Caco-2 (cell line): Measurements from ENCODE around the gene HES1. TPM values are rescaled to one million over a fixed set of nuclear protein-coding genes. Genes with fewer than 3 reads are reported as not detected.

ENCODE experiments used
- BruUV-seq: library from RNA; stranded (reverse); fragments of 400-500 nt; replicated peaks from 2 replicates; lab custom pipeline; 2021; lab: Mats Ljungman, UMichigan
- CTCF ChIA-PET: fragments of 300-600 bp; sonication (Branson Sonifier 250); formaldehyde crosslinking; loops from one replicate; lab custom pipeline; 2022; ENCODE audit warnings: antibody characterized with exemption; lab: Charles Lee
- POLR2A ChIA-PET: fragments of 300-600 bp; sonication (Branson Sonifier 250); formaldehyde crosslinking; loops from one replicate; lab custom pipeline; 2022; ENCODE audit warnings: antibody characterized with exemption; lab: Charles Lee
- DNase-seq, 2 experiments: peaks; one replicate each; pipeline versions ENCODE4 v3.0.0 to v3.0.0-alpha.2; 2020 to 2022
- H3K27me3 ChIP-seq: replicated peaks from 2 replicates; pipeline ENCODE4 v1.6.0; 2011; ENCODE audit warnings: low read length; ENCODE audit not compliant: control insufficient read depth, insufficient read depth
- H3K36me3 ChIP-seq: 2 replicates; pipeline ENCODE4 v1.5.1; 2011; ENCODE audit warnings: low read length; ENCODE audit not compliant: control insufficient read depth, insufficient read depth
- H3K4me1 ChIP-seq: fragments of 250-450 bp; sonication (Bioruptor Pico); 2 replicates; pipeline ENCODE4 v1.5.1; 2020; ENCODE audit warnings: mild to moderate bottlenecking
- H3K4me3 ChIP-seq: 2 replicates; pipeline ENCODE4 v1.5.1; 2011; ENCODE audit warnings: low read depth, mild to moderate bottlenecking, control low read depth, low read length
- H3K9me3 ChIP-seq: fragments of 250-450 bp; sonication (Bioruptor Pico); 2 replicates; pipeline ENCODE4 v1.5.1; 2020; ENCODE audit warnings: mild to moderate bottlenecking, moderate library complexity
- H3K27ac Mint-ChIP-seq: one replicate; pipeline ENCODE4 v1.8.0; 2022; ENCODE audit warnings: mixed read lengths; ENCODE audit not compliant: unreplicated experiment
- H3K27me3 Mint-ChIP-seq: one replicate; pipeline ENCODE4 v1.8.0; 2022; ENCODE audit warnings: mixed read lengths; ENCODE audit not compliant: insufficient read depth, unreplicated experiment
- H3K36me3 Mint-ChIP-seq: one replicate; pipeline ENCODE4 v1.8.0; 2022; ENCODE audit warnings: mild to moderate bottlenecking, mixed read lengths; ENCODE audit not compliant: insufficient read depth, unreplicated experiment
- H3K4me1 Mint-ChIP-seq: one replicate; pipeline ENCODE4 v1.8.0; 2022; ENCODE audit warnings: low read depth, mixed read lengths; ENCODE audit not compliant: unreplicated experiment
- H3K4me3 Mint-ChIP-seq: one replicate; pipeline ENCODE4 v1.8.0; 2022; ENCODE audit warnings: mild to moderate bottlenecking, moderate library complexity, mixed read lengths; ENCODE audit not compliant: unreplicated experiment
- H3K9me3 Mint-ChIP-seq: one replicate; pipeline ENCODE4 v1.8.0; 2022; ENCODE audit warnings: mixed read lengths; ENCODE audit not compliant: unreplicated experiment
- CTCF ChIP-seq, 2 experiments: fragments of 200-600 bp in 1 of 2; IDR thresholded peaks; 1 replicate in 1 of 2; 2 replicates in 1 of 2; pipeline versions ENCODE4 v1.5.1 to v1.8.0; 2011 to 2022; ENCODE audit warnings: antibody characterized with exemption in 1 of 2, control low read depth in 1 of 2, inconsistent platforms in 1 of 2, low read depth in 1 of 2, low read length in 1 of 2, mild to moderate bottlenecking in 1 of 2, moderate library complexity in 1 of 2; ENCODE audit not compliant: insufficient read depth in 1 of 2, severe bottlenecking in 1 of 2, unreplicated experiment in 1 of 2
- intact Hi-C: fragments of 100-400 bp; cut with micrococcal nuclease; formaldehyde crosslinking; loops from one replicate; pipeline ENCODE4 v1.10.0; 2022; ENCODE audit not compliant: unreplicated experiment
- total RNA-seq: library from RNA; stranded (reverse); gene quantifications from 2 replicates; pipeline ENCODE4 v1.2.3, GENCODE V29; 2022

HES1 gene
- total RNA-seq, 1 experiment from 2014 or later: 123 TPM

GRCh38 chr3:194110483-194110882 lies 25.5 kb upstream of the HES1 start:
- no peaks in the 10 kb centered on the region for H3K9me3 Mint-ChIP-seq
- intact Hi-C loops: no loop called here
- H3K4me3 Mint-ChIP-seq: no peak overlapping the region
- TF ChIP-seq CTCF (IDR thresholded peaks at IDR 0.05; ENCODE audit: insufficient read depth in 1 of 2, low read depth in 1 of 2, low read length in 1 of 2, severe bottlenecking in 1 of 2, unreplicated experiment in 1 of 2): no peak
- no peaks in the 10 kb centered on the region for H3K36me3 ChIP-seq
- H3K27ac Mint-ChIP-seq: peak overlapping the region; percentile 45
- H3K27me3 ChIP-seq: no peaks in the 10 kb centered on the region
- H3K4me1 Mint-ChIP-seq: peaks cover 34% of the 10 kb centered on the region
- DNase-seq: no peak
- H3K9me3 ChIP-seq: no peaks in the 10 kb centered on the region
- H3K27me3 Mint-ChIP-seq: no peaks in the 10 kb centered on the region
- peaks cover 14% of the 10 kb centered on the region for H3K36me3 Mint-ChIP-seq
- H3K4me3 ChIP-seq: no peak overlapping the region
- CTCF ChIA-PET: no interaction called here
- H3K4me1 ChIP-seq: peaks cover 42% of the 10 kb centered on the region
- BruUV-seq: no TSS peak
- POLR2A ChIA-PET: no interaction called here

- CTCF ChIA-PET: no interaction called here
- no peaks in the 10 kb centered on the region for H3K36me3 ChIP-seq
- H3K4me3 Mint-ChIP-seq: no peak overlapping the region
- BruUV-seq: no TSS peak
- TF ChIP-seq CTCF (IDR thresholded peaks at IDR 0.05; ENCODE audit: insufficient read depth in 1 of 2, low read depth in 1 of 2, low read length in 1 of 2, severe bottlenecking in 1 of 2, unreplicated experiment in 1 of 2): no peak
- H3K4me3 ChIP-seq: no peak overlapping the region
- H3K36me3 Mint-ChIP-seq: peaks cover 14% of the 10 kb centered on the region
- no peak for DNase-seq
- H3K27ac Mint-ChIP-seq: peak overlapping the region; percentile 45
- POLR2A ChIA-PET: no interaction called here
- no peaks in the 10 kb centered on the region for H3K9me3 Mint-ChIP-seq
- intact Hi-C loops: no loop called here
- no peaks in the 10 kb centered on the region for H3K27me3 ChIP-seq
- no peaks in the 10 kb centered on the region for H3K9me3 ChIP-seq
- H3K27me3 Mint-ChIP-seq: no peaks in the 10 kb centered on the region
- peaks cover 26% of the 10 kb centered on the region for H3K4me1 Mint-ChIP-seq
- H3K4me1 ChIP-seq: peaks cover 42% of the 10 kb centered on the region
Measured at GRCh38 chr3:194111336-194111735, 24.6 kb upstream of the HES1 start.

DNA sequence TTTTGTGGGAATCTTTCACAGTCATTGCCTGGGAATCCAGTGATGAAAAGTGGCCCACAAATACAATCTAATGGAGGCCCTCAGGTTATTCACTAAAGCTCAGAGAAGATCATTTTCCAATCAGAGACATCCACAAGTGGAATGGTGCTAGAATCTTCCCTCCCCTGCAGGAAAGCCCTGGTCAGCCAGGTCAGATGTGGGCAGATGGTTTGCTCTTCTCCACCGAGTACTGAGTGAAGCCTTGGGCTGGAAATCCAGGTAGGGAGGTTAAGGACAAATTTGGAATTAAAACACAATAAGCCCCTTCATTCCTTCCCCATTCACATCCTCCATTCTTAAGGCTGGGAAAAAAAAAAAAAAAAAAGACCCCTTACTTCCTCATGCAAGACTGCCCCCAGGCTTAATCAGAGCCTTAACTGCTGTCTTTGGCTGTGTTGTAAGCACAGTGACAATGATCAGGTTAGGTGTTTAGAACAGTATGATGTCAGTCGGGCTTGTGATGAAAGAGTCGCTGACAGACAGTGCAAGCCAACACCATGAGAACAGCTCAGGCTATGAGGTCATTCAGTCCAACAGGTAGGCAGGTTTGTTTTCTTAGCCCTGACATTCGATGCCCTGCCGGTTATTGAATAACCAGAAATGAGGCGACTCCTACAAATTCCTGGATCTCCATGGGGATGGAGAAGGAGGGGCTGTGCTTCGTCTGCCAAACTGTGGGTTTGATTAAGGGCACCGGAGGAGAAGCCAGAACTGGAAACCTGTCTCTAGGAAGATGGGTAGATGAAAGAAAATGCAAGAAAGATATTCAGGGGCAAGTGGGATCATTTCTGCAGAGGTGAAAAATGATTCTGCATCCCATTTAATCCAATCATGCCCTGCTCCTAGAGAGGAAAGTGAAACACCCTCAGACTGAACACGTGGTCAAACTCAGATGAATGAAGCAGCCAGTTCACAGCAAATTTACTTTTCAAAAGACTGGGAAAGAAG lies 23.5 kb upstream of the HES1 start:
- Mint-ChIP-seq H3K4me3 (peak overlapping the region; percentile 74), H3K4me1 (peaks cover 35% of the 10 kb centered on the region), H3K36me3 (peaks cover 14% of the 10 kb centered on the region), H3K27me3 (no peaks in the 10 kb centered on the region), H3K9me3 (no peaks in the 10 kb centered on the region), H3K27ac (peak overlapping the region; percentile 93)
- Histone ChIP-seq H3K36me3 (no peaks in the 10 kb centered on the region), H3K27me3 (no peaks in the 10 kb centered on the region), H3K4me1 (peaks cover 46% of the 10 kb centered on the region), H3K9me3 (no peaks in the 10 kb centered on the region), H3K4me3 (peak overlapping the region; percentile 25)
- DNase-seq: peak; percentile 90 to 93
- intact Hi-C loops: loop anchor here (1.0 kb wide), 2 partner anchors 10 to 19 kb away; no protein-coding TSS in a partner anchor
- no peak for TF ChIP-seq CTCF (IDR thresholded peaks at IDR 0.05; ENCODE audit: insufficient read depth in 1 of 2, low read depth in 1 of 2, low read length in 1 of 2, severe bottlenecking in 1 of 2, unreplicated experiment in 1 of 2)
- CTCF ChIA-PET: interaction anchor here (0.6 to 1.2 kb wide), 3 partner anchors 11 to 204 kb away, joined by 3 to 6 read pairs (median 4); no protein-coding TSS in a partner anchor
- BruUV-seq: TSS peak; percentile 91
- POLR2A ChIA-PET: interaction anchor here (0.6 to 1.0 kb wide), 6 partner anchors 8 to 29 kb away, joined by 3 to 9 read pairs (median 6); no protein-coding TSS in a partner anchor
